ENCODE results near the gene ARPC5L. TPM values are rescaled to one million over a fixed set of nuclear protein-coding genes. Genes with fewer than 3 reads are reported as not detected.

ARPC5L gene
- total RNA-seq, 1 donor from 2014 or later, result 57.0 TPM

DNA sequence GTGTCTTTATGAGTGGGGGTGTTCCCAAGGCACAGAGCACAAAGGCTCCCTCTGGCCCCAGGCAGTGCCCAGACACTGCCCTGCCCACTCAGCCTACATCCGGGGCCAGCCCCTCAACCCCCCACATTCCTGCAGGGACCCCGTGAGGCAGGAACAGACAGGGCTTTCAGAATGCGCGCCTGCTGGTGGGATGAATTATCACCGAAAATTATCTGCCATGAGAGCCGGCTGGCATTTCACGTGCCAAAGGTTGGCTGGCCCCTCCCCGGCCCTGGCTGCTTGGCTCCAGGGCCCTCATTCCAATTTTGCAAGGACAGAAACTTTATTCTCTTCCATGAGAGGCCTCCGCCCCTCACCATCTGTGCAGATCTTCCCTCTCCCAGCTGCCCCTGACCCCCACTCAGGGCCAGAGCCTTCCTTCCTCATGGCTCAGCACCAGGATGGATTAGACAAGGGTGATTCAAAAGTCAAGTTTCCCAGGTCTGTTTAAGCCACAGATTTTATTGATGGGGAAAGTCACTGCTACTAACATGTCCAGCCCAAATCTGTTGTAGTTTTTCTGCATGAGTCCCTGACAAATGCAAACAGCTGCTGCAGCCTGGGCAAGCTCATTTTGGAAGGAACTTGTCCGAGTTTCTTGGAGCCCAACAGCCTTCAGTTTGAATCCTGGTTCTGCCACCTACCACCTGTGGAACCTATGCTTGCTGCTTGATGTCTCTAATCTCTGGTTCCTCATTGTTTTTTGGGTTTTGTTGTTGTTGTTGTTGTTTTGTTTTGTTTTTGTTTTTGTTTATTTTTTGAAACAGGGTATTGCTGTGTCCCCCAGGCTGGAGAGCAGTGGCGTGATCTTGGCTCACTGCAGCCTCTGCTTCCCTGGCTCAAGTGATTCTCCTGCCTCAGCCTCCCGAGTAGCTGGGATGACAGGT lies 41.0 kb upstream of the ARPC5L start:
- no peaks in the 10 kb centered on the region for H3K27me3 ChIP-seq (ENCODE audit: insufficient read depth, low read length)
- no peaks in the 10 kb centered on the region for H3K27me3 Mint-ChIP-seq (ENCODE audit: low read depth, unreplicated experiment)
- H3K9me3 ChIP-seq (ENCODE audit: insufficient read depth, low read depth, low read length), result no peaks in the 10 kb centered on the region
- no peak for FAIRE-seq
- H3K79me2 ChIP-seq (ENCODE audit: insufficient read depth, low read length), result no peaks in the 10 kb centered on the region
- H3K9me3 Mint-ChIP-seq (ENCODE audit: unreplicated experiment), result no peaks in the 10 kb centered on the region
- H3K36me3 ChIP-seq (ENCODE audit: insufficient read depth, low read length), result no peaks in the 10 kb centered on the region
- H3K4me3 ChIP-seq (ENCODE audit: insufficient read depth, low read depth, low read length), result no peak overlapping the region
- peaks cover 11% of the 10 kb centered on the region for H3K4me1 ChIP-seq (ENCODE audit: insufficient read depth, low read length)
- no peaks in the 10 kb centered on the region for H4K20me1 ChIP-seq (ENCODE audit: insufficient read depth, low read length)
- no peak overlapping the region for H3K27ac Mint-ChIP-seq (ENCODE audit: unreplicated experiment)
- TF ChIP-seq EZH2 (IDR thresholded peaks at IDR 0.05; ENCODE audit: insufficient read depth, low read length), result no peak
- TF ChIP-seq, protein P1, sequence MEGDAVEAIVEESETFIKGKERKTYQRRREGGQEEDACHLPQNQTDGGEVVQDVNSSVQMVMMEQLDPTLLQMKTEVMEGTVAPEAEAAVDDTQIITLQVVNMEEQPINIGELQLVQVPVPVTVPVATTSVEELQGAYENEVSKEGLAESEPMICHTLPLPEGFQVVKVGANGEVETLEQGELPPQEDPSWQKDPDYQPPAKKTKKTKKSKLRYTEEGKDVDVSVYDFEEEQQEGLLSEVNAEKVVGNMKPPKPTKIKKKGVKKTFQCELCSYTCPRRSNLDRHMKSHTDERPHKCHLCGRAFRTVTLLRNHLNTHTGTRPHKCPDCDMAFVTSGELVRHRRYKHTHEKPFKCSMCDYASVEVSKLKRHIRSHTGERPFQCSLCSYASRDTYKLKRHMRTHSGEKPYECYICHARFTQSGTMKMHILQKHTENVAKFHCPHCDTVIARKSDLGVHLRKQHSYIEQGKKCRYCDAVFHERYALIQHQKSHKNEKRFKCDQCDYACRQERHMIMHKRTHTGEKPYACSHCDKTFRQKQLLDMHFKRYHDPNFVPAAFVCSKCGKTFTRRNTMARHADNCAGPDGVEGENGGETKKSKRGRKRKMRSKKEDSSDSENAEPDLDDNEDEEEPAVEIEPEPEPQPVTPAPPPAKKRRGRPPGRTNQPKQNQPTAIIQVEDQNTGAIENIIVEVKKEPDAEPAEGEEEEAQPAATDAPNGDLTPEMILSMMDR (IDR thresholded peaks at IDR 0.05; ENCODE audit: insufficient read depth, low read depth, low read length), result no peak
- no peak overlapping the region for H3K4me2 ChIP-seq (ENCODE audit: low read length)
- H3K36me3 Mint-ChIP-seq (ENCODE audit: low read depth, unreplicated experiment), result peaks cover 2% of the 10 kb centered on the region
- H3K4me1 Mint-ChIP-seq (ENCODE audit: low read depth, unreplicated experiment), result peaks cover 15% of the 10 kb centered on the region
- H2AFZ ChIP-seq (ENCODE audit: low read depth, low read length), result no peak overlapping the region
- H3K9ac ChIP-seq (ENCODE audit: low read length), result no peak overlapping the region
- DNase-seq (ENCODE audit: low read depth), result no peak
- H3K4me3 Mint-ChIP-seq (ENCODE audit: unreplicated experiment), result no peak overlapping the region
- no peak overlapping the region for H3K27ac ChIP-seq (ENCODE audit: low read depth, low read length)

DNA sequence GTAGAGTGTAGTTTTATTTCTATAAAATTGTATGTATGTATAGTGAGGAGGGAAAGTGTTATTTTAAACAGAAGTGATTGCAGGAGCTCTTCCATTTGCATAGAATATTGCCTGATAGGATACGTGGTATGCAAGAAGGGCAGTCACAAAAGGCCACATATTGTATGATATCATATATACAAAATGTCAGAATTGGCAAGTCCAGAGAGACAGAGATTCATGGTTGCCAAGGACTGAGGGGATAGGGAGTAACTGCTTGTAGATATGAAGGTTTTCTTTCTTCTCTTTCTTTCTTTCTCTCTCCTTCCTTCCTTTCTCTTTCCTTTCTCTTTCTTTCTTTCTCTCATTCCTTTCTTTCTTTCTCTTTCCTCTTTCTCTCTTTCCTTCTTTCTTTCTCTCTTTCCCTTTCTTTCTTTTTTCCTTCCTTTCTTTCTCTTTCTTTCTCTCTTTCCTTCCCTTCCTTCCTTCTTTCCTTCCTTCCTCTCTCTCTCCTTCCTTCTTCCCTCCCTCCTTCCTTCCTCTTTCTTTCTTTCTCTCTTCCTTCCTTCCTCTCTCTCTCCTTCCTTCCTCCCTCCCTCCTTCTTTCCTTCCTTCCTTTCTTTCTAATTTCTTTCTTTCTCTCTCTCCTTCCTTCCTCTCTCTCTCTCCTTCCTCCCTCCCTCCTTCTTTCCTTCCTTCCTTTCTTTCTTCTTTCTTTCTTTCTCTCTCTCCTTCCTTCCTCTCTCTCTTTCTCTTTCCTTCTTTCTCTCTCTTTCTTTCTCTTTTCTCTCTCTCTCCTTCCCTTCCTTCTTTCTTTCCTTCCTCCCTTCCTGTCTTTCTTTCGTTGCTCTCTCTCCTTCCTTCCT lies 33.2 kb upstream of the ARPC5L start:
- H3K27ac Mint-ChIP-seq (ENCODE audit: unreplicated experiment), result no peak overlapping the region

More for the DNA sequence above, 33.2 kb upstream of the ARPC5L start:
- no peaks in the 10 kb centered on the region for H3K36me3 ChIP-seq (ENCODE audit: insufficient read depth, low read length)
- peaks cover 14% of the 10 kb centered on the region for H3K4me1 ChIP-seq (ENCODE audit: insufficient read depth, low read length)
- H3K4me2 ChIP-seq (ENCODE audit: low read length), result no peak overlapping the region
- no peaks in the 10 kb centered on the region for H3K27me3 ChIP-seq (ENCODE audit: insufficient read depth, low read length)
- Mint-ChIP-seq H3K9me3 (ENCODE audit: unreplicated experiment) (no peaks in the 10 kb centered on the region), H3K4me3 (ENCODE audit: unreplicated experiment) (no peak overlapping the region), H3K4me1 (ENCODE audit: low read depth, unreplicated experiment) (peaks cover 6% of the 10 kb centered on the region), H3K27me3 (ENCODE audit: low read depth, unreplicated experiment) (no peaks in the 10 kb centered on the region), H3K36me3 (ENCODE audit: low read depth, unreplicated experiment) (no peaks in the 10 kb centered on the region)
- DNase-seq (ENCODE audit: low read depth) (no peak), FAIRE-seq (no peak)
- no peaks in the 10 kb centered on the region for H4K20me1 ChIP-seq (ENCODE audit: insufficient read depth, low read length)
- no peaks in the 10 kb centered on the region for H3K79me2 ChIP-seq (ENCODE audit: insufficient read depth, low read length)
- no peak overlapping the region for H2AFZ ChIP-seq (ENCODE audit: low read depth, low read length)
- TF ChIP-seq EZH2 (IDR thresholded peaks at IDR 0.05; ENCODE audit: insufficient read depth, low read length), result no peak
- TF ChIP-seq, protein P1 (IDR thresholded peaks at IDR 0.05; ENCODE audit: insufficient read depth, low read depth, low read length), result no peak
- H3K4me3 ChIP-seq (ENCODE audit: insufficient read depth, low read depth, low read length), result no peak overlapping the region
- no peak overlapping the region for H3K27ac ChIP-seq (ENCODE audit: low read depth, low read length)
- H3K9me3 ChIP-seq (ENCODE audit: insufficient read depth, low read depth, low read length), result no peaks in the 10 kb centered on the region
- H3K9ac ChIP-seq (ENCODE audit: low read length), result no peak overlapping the region
